ENCODE data around the gene CTSE.
"Not testable (repeated sequence)": the region's sequence is repeated elsewhere in the genome, so short reads cannot be mapped to it uniquely, and the experiment has no call there.

CTSE gene

DNA sequence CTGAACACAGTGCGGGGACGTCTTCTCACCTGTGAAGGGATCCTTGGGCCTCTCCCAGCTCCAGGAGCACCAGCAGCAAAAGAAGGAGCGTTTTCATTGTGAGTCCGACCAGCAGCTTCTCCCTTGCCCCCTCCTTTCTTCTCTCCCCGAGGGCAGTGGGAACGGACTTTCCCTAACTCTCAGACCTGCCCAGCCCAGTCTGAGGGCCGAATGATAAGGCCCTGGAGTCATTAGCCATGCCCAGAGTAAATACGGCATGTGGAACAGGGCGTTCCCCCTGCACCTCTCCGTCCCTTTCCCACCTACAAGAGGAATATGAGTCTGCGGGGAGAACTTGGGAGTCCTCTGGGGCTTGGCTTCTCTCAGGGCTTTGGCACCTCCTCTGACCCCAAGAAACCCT lies at the start of gene CTSE:
CTSE (minus strand) TSS at position 201 of the 400 bp plus-strand sequence; CDS start at position 97, 104 bp downstream.
- no peak for DNase-seq (ENCODE audit: low read depth)

GRCh38 chr1:206070627-206071304 lies 47.1 kb upstream of the CTSE start:
- no peak for DNase-seq (ENCODE audit: low read depth)

DNA sequence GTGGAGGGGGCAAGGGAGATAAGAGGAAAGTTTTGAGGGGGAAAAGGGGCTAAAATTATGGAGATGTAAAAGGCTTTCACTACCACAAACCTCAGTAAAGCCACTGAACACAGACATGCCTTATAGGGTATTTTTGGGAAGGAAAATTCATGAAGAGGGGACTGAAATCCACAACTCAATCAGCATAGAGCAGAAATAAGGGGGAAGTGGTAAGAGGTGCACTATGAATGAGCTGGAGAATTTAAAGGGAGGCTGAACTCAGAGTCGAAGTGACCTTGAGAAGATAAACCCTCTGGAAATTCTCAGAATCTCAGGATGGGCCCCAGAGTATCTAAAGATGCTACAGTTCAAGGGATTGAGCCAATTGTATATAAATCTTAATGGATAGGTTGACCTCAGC lies 44.6 kb upstream of the CTSE start:
- no peak for DNase-seq (ENCODE audit: low read depth)

- no peak for DNase-seq (ENCODE audit: low read depth)
Measured at GRCh38 chr1:206067486-206068227, 44.0 kb upstream of the CTSE start.

- DNase-seq (ENCODE audit: low read depth): no peak
Measured at GRCh38 chr1:206066479-206067171, 42.9 kb upstream of the CTSE start.

DNA sequence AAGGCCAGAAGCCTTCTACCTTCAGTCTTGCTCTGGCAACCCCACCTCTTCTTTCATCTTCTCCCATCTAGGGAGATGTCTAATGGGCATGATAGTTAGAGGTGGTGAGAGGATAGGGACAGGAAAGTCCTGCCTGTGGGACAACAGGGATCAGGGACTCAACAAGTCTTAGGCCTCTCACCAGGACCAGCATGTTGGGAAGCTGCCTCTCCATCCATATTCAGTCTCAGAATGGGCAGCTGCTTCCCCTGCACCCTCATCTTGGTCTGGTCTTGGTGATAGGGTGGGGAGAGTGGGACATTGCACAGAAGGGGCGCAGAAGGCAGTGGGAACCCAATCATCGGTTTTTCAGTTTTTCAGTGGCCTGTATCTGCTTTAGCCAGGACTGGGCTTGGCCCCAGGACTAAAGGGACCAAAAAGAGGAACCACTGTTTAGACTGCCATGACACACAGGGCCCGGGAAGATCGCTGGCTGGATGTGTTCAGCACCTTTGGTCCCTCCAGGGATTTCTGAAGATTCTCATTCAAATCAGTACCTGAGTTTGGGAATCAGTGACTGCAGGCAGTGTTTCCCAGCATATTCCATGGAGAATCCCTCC lies 42.0 kb upstream of the CTSE start:
- no peak for DNase-seq (ENCODE audit: low read depth)

DNA sequence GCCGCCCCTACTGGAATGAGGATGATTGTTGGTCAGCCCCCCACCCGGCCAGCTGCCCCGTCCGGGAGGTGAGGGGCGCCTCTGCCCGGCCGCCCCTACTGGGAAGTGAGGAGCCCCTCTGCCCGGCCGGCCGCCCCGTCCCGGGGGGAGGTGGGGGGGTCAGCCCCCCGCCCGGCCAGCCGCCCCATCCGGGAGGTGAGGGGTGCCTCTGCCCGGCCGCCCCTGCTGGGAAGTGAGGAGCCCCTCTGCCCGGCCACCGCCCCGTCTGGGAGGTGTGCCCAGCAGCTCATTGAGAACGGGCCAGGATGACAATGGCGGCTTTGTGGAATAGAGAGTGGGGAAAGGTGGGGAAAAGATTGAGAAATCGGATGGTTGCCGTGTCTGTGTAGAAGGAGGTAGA lies 40.8 kb upstream of the CTSE start:
- not testable (repeated sequence) for DNase-seq (ENCODE audit: low read depth)

DNA sequence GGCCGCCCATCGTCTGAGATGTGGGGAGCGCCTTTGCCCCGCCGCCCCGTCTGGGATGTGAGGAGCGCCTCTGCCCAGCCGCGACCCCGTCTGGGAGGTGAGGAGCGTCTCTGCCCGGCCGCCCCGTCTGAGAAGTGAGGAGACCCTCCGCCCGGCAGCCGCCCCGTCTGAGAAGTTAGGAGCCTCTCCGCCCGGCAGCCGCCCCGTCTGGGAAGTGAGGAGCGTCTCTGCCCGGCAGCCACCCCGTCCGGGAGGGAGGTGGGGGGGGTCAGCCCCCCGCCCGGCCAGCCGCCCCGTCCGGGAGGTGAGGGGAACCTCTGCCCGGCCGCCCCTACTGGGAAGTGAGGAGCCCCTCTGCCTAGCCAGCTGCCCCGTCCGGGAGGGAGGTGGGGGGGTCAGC lies 40.3 kb upstream of the CTSE start:
- not testable (repeated sequence) for DNase-seq (ENCODE audit: low read depth)

- no peak for DNase-seq (ENCODE audit: low read depth)
Measured at GRCh38 chr1:206062464-206062863, 38.8 kb upstream of the CTSE start.

GRCh38 chr1:206060844-206061243 lies 37.1 kb upstream of the CTSE start:
- DNase-seq (ENCODE audit: low read depth): no peak

DNA sequence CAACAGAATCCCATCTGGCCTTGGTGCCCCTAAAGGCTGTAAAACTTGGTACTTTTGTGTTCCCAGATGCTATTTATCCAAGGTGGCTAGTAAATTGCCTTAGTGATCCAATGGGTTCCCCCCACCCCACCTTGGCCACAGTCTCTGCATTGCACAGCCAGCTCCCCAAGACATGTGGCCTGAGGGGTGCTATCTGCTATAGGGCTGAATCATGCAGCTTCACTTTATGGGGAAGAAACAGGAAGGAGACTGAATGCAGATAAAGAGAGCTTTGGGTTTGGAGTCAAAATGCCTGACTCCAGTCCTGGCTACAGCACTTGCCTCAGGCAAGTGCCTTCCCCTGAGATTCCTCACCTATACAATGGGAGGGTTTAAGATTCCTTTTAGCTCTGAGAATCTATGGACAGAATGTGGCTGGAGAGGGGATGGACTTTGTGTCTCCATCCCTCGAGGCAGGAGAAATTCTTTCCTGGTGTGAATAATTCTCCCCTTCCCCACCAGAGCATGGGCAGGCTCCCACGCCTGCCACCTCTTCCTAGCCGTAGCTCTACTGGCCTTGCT lies 35.7 kb upstream of the CTSE start:
- DNase-seq (ENCODE audit: low read depth): no peak

- DNase-seq (ENCODE audit: low read depth): no peak
Measured at GRCh38 chr1:206058927-206059292, 35.2 kb upstream of the CTSE start.

- not testable (repeated sequence) for DNase-seq (ENCODE audit: low read depth)
Measured at GRCh38 chr1:206058289-206058926, 34.7 kb upstream of the CTSE start.

- DNase-seq (ENCODE audit: low read depth): not testable (repeated sequence)
Measured at GRCh38 chr1:206055639-206056323, 32.1 kb upstream of the CTSE start.

GRCh38 chr1:206055069-206055625 lies 31.5 kb upstream of the CTSE start:
- DNase-seq (ENCODE audit: low read depth): not testable (repeated sequence)

GRCh38 chr1:206053616-206054015 lies 29.9 kb upstream of the CTSE start:
- DNase-seq (ENCODE audit: low read depth): not testable (repeated sequence)

- DNase-seq (ENCODE audit: low read depth): not testable (repeated sequence)
Measured at GRCh38 chr1:206052919-206053610, 29.4 kb upstream of the CTSE start, which contains the start of gene RHEX. Gene RHEX, plus strand, starts transcription at chr1:206053173. Its CDS starts 44,656 bp downstream, at chr1:206097829.

DNA sequence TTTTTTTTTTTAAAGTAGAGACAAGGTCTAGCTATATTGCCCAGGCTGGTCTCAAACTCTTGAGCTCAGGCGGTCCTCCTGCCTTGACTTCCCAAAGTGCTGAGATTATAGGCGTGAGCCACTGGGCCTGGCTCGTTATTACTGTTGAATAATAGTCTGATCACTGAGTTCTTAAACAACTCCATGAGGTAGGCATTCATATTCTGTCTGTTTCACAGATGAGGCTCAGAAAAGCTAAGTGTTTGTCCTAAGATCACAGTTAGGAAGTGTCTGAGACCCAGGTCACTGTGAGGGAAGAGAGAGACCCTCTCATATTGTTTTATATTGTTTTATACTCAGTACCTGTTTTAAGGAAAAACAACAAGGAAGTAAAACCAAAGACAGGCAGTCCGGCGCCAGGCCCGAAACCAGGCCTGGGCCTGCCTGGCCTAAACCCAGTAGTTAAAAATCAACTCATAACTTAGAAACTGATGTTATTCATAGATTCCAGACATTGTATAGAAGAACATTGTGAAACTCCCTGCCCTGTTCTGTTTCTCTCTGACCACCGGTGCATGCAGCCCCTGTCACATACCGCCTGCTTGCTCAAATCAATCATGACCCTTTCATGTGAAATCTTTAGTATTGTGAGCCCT lies 28.7 kb upstream of the CTSE start:
- not testable (repeated sequence) for DNase-seq (ENCODE audit: low read depth)

- DNase-seq (ENCODE audit: low read depth): peak; percentile 17
Measured at GRCh38 chr1:206050655-206051235, 27.1 kb upstream of the CTSE start.

Data from stimulated activated CD8-positive, alpha-beta memory T cell treated with anti-CD3 and anti-CD28 coated beads, Interleukin-12 subunit alpha, Interleukin-12 subunit beta, amount 100 ng/mL, for 4 hours (primary cell).